D721Med (cell line): ENCODE measurements around the gene TBC1D4.

ENCODE experiments used
- DNase-seq: peaks from one replicate; pipeline ENCODE4 v3.0.0; 2011; ENCODE audit warnings: low spot score; ENCODE audit not compliant: insufficient read length
- FAIRE-seq: peaks from 2 replicates; lab custom pipeline; 2011; peaks lifted over from hg19 to GRCh38; lab: Jason Lieb, UNC
- CTCF ChIP-seq: IDR thresholded peaks from 2 replicates; pipeline ENCODE4 v1.5.1; 2012; ENCODE audit warnings: mild to moderate bottlenecking, control low read depth; ENCODE audit not compliant: insufficient read depth; ENCODE audit errors: missing control alignments

TBC1D4 gene

GRCh38 chr13:75334634-75335447 is 147.1 kb downstream of the TBC1D4 start:
- FAIRE-seq (no peak), DNase-seq (no peak)
- no peak for TF ChIP-seq CTCF

GRCh38 chr13:75333103-75333502 is 148.9 kb downstream of the TBC1D4 start:
- FAIRE-seq (no peak), DNase-seq (no peak)
- TF ChIP-seq CTCF = no peak

- FAIRE-seq (no peak), DNase-seq (no peak)
- no peak for TF ChIP-seq CTCF
Measured at GRCh38 chr13:75331792-75332349, 150.1 kb downstream of the TBC1D4 start.

- DNase-seq = no peak
- FAIRE-seq = no peak
Measured at GRCh38 chr13:75330770-75331169, 151.2 kb downstream of the TBC1D4 start.

GRCh38 chr13:75329723-75330122 is 152.2 kb downstream of the TBC1D4 start:
- no peak for FAIRE-seq

More at GRCh38 chr13:75330770-75331169, 151.2 kb downstream of the TBC1D4 start:
- TF ChIP-seq CTCF = no peak

GRCh38 chr13:75329097-75329496 is 152.9 kb downstream of the TBC1D4 start:
- TF ChIP-seq CTCF = no peak
- FAIRE-seq = no peak
- DNase-seq = no peak

More at GRCh38 chr13:75329723-75330122, 152.2 kb downstream of the TBC1D4 start:
- no peak for DNase-seq
- no peak for TF ChIP-seq CTCF

- DNase-seq = no peak
- no peak for TF ChIP-seq CTCF
- no peak for FAIRE-seq
Measured at GRCh38 chr13:75327135-75327510, 154.8 kb downstream of the TBC1D4 start.
